ENCODE measurements around the gene CMTM6.
A peak's percentile ranks its signal among the peaks of the same experiment; 100 is the strongest.

Gene CMTM6

GRCh38 chr3:32460031-32460749 is 42.5 kb downstream of the CMTM6 start:
- peak in 1 of 2 experiments; percentile 28 for DNase-seq (ENCODE audit: low read depth in 1 of 2, low spot score in 1 of 2)
- Histone ChIP-seq H3K27me3 (ENCODE audit: insufficient read depth, poor library complexity, severe bottlenecking) (no peaks in the 10 kb centered on the region), H3K27ac (replicated peaks) (peak overlapping the region; percentile 13; the same call in 1 of the 2 replicates), H3K4me3 (replicated peaks; ENCODE audit: insufficient read depth, low read length) (no peak overlapping the region)
- no peak for TF ChIP-seq GABPA (IDR thresholded peaks at IDR 0.05; ENCODE audit: low read depth)
- TF ChIP-seq SPI1 (IDR thresholded peaks at IDR 0.05; ENCODE audit: borderline replicate concordance, low read depth), result 0 out of 2 replicates have a peak, but pooled peaks have one; percentile 14

GRCh38 chr3:32459450-32459849 is 43.2 kb downstream of the CMTM6 start:
- TF ChIP-seq GABPA (IDR thresholded peaks at IDR 0.05; ENCODE audit: low read depth), result no peak
- no peak for TF ChIP-seq SPI1 (IDR thresholded peaks at IDR 0.05; ENCODE audit: borderline replicate concordance, low read depth)
- no peak for TF ChIP-seq CTCF (IDR thresholded peaks at IDR 0.05; ENCODE audit: insufficient read depth, low read length)
- TF ChIP-seq, protein P1, sequence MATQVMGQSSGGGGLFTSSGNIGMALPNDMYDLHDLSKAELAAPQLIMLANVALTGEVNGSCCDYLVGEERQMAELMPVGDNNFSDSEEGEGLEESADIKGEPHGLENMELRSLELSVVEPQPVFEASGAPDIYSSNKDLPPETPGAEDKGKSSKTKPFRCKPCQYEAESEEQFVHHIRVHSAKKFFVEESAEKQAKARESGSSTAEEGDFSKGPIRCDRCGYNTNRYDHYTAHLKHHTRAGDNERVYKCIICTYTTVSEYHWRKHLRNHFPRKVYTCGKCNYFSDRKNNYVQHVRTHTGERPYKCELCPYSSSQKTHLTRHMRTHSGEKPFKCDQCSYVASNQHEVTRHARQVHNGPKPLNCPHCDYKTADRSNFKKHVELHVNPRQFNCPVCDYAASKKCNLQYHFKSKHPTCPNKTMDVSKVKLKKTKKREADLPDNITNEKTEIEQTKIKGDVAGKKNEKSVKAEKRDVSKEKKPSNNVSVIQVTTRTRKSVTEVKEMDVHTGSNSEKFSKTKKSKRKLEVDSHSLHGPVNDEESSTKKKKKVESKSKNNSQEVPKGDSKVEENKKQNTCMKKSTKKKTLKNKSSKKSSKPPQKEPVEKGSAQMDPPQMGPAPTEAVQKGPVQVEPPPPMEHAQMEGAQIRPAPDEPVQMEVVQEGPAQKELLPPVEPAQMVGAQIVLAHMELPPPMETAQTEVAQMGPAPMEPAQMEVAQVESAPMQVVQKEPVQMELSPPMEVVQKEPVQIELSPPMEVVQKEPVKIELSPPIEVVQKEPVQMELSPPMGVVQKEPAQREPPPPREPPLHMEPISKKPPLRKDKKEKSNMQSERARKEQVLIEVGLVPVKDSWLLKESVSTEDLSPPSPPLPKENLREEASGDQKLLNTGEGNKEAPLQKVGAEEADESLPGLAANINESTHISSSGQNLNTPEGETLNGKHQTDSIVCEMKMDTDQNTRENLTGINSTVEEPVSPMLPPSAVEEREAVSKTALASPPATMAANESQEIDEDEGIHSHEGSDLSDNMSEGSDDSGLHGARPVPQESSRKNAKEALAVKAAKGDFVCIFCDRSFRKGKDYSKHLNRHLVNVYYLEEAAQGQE (IDR thresholded peaks at IDR 0.05; ENCODE audit: insufficient replicate concordance, low read depth), result no peak
- TF ChIP-seq POLR2AphosphoS5 (IDR thresholded peaks at IDR 0.05; ENCODE audit: low read depth), result no peak
- no peaks in the 10 kb centered on the region for H3K27me3 ChIP-seq (ENCODE audit: insufficient read depth, poor library complexity, severe bottlenecking)
- no peak for DNase-seq (ENCODE audit: low read depth in 1 of 2, low spot score in 1 of 2)
- no peak overlapping the region; the same call in 1 of the 2 replicates for H3K27ac ChIP-seq (replicated peaks)
- no peak overlapping the region for H3K4me3 ChIP-seq (replicated peaks; ENCODE audit: insufficient read depth, low read length)

GRCh38 chr3:32457971-32458471 is 44.6 kb downstream of the CMTM6 start:
- peak overlapping the region; percentile 82 for H3K27ac ChIP-seq (replicated peaks)
- no peaks in the 10 kb centered on the region for H3K27me3 ChIP-seq (ENCODE audit: insufficient read depth, poor library complexity, severe bottlenecking)
- DNase-seq (ENCODE audit: low read depth in 1 of 2, low spot score in 1 of 2), result peak in 1 of 2 experiments; percentile 62
- TF ChIP-seq POLR2AphosphoS5 (IDR thresholded peaks at IDR 0.05; ENCODE audit: low read depth), result no peak
- no peak for TF ChIP-seq CTCF (IDR thresholded peaks at IDR 0.05; ENCODE audit: insufficient read depth, low read length)
- TF ChIP-seq, protein P1 (IDR thresholded peaks at IDR 0.05; ENCODE audit: insufficient replicate concordance, low read depth), result no peak
- TF ChIP-seq SPI1 (IDR thresholded peaks at IDR 0.05; ENCODE audit: borderline replicate concordance, low read depth), result peak; percentile 58; the same call in 1 of the 2 replicates
- TF ChIP-seq GABPA (IDR thresholded peaks at IDR 0.05; ENCODE audit: low read depth), result no peak
- no peak overlapping the region for H3K4me3 ChIP-seq (replicated peaks; ENCODE audit: insufficient read depth, low read length)

- TF ChIP-seq GABPA (IDR thresholded peaks at IDR 0.05; ENCODE audit: low read depth) (no peak), POLR2AphosphoS5 (IDR thresholded peaks at IDR 0.05; ENCODE audit: low read depth) (no peak), CTCF (IDR thresholded peaks at IDR 0.05; ENCODE audit: insufficient read depth, low read length) (no peak), SPI1 (IDR thresholded peaks at IDR 0.05; ENCODE audit: borderline replicate concordance, low read depth) (no peak)
- TF ChIP-seq, protein P1 (IDR thresholded peaks at IDR 0.05; ENCODE audit: insufficient replicate concordance, low read depth), result no peak
- no peak overlapping the region for H3K27ac ChIP-seq (replicated peaks)
Measured at GRCh38 chr3:32456429-32457130, 46.1 kb downstream of the CMTM6 start.

More at GRCh38 chr3:32456429-32457130, 46.1 kb downstream of the CMTM6 start:
- Histone ChIP-seq H3K27me3 (ENCODE audit: insufficient read depth, poor library complexity, severe bottlenecking) (no peaks in the 10 kb centered on the region), H3K4me3 (replicated peaks; ENCODE audit: insufficient read depth, low read length) (no peak overlapping the region)
- no peak for DNase-seq (ENCODE audit: low read depth in 1 of 2, low spot score in 1 of 2)
